HCT116 (cell line): Measurements from ENCODE around the gene SI. TPM values are rescaled to one million over a fixed set of nuclear protein-coding genes. Genes with fewer than 3 reads are reported as not detected.

Experiments
- ATAC-seq: fragments of 200-7000 bp; cut with Tn5 transposase; 2 replicates; pipeline ENCODE4 v1.9.1; 2020; ENCODE audit warnings: mild to moderate bottlenecking, moderate library complexity
- BruUV-seq: library from RNA; stranded (reverse); fragments of 400-500 nt; replicated peaks from 2 replicates; lab custom pipeline; 2021; lab: Mats Ljungman, UMichigan
- CTCF ChIA-PET: fragments of 300-600 bp; sonication (Branson Sonifier 250); formaldehyde crosslinking; loops from one replicate; lab custom pipeline; 2021; ENCODE audit warnings: antibody characterized with exemption; lab: Charles Lee
- POLR2A ChIA-PET: fragments of 300-600, 350-600 bp; sonication (Branson Sonifier 250); formaldehyde crosslinking; loops from one replicate; lab custom pipeline; 2021; ENCODE audit warnings: antibody characterized with exemption; lab: Charles Lee
- RAD21 ChIA-PET, 2 experiments: fragments of 300-600 bp; sonication (Branson Sonifier 250); formaldehyde crosslinking; loops; one replicate each; lab custom pipeline; 2023; ENCODE audit warnings: low total read pairs in 2 of 2; ENCODE audit not compliant: uncharacterized antibody in 2 of 2, unreplicated experiment in 2 of 2, low non-redundant PET in 1 of 2; lab: Charles Lee
- DNase-seq: peaks from one replicate; pipeline ENCODE4 v3.0.0-alpha.2; 2010; ENCODE audit warnings: low read depth, low spot score
- H2AFZ ChIP-seq: fragments of 200-600 bp; shearing (Covaris generic), sonication (generic); 2 replicates; pipeline ENCODE4 v1.6.1; 2017; ENCODE audit warnings: low read depth, mixed run types, mixed read lengths, antibody characterized with exemption, low read length; ENCODE audit not compliant: poor library complexity, severe bottlenecking
- H3K27ac ChIP-seq: 2 replicates; pipeline ENCODE4 v1.5.1; 2012; ENCODE audit warnings: low read depth, low read length
- H3K27me3 ChIP-seq: fragments of 200-600 bp; sonication (generic); 2 replicates; pipeline ENCODE4 v1.6.1; 2016; ENCODE audit warnings: mixed run types, low read length, mixed read lengths; ENCODE audit not compliant: insufficient read depth
- H3K36me3 ChIP-seq, 2 experiments: fragments of 200-500 bp in 1 of 2; fragments of 200-600 bp in 1 of 2; sonication (Bioruptor generic) in 1 of 2; sonication (generic) in 1 of 2; 2 replicates each; pipeline versions ENCODE4 v1.5.1 to v1.6.1; 2014 to 2016; ENCODE audit warnings: low read length in 2 of 2, inconsistent platforms in 1 of 2, mixed read lengths in 1 of 2, mixed run types in 1 of 2; ENCODE audit not compliant: insufficient read depth in 2 of 2, control insufficient read depth in 1 of 2
- H3K4me1 ChIP-seq, 2 experiments: fragments of 200-600 bp in 1 of 2; sonication (generic) in 1 of 2; 2 replicates each; pipeline versions ENCODE4 v1.5.1 to v1.6.1; 2012 to 2017; ENCODE audit warnings: low read length in 2 of 2, inconsistent platforms in 1 of 2, mild to moderate bottlenecking in 1 of 2, mixed read lengths in 1 of 2, mixed run types in 1 of 2, moderate library complexity in 1 of 2; ENCODE audit not compliant: insufficient read depth in 2 of 2, control insufficient read depth in 1 of 2
- H3K4me2 ChIP-seq: fragments of 200-600 bp; sonication (generic); 2 replicates; pipeline ENCODE4 v1.6.1; 2017; ENCODE audit warnings: mixed run types, low read length, mixed read lengths
- H3K4me3 ChIP-seq, 2 experiments: fragments of 200-600 bp in 1 of 2; sonication (generic) in 1 of 2; replicated peaks in 1 of 2; 2 replicates each; pipeline ENCODE4 v1.5.1; 2011 to 2016; ENCODE audit warnings: low read length in 2 of 2, control low read depth in 1 of 2, low read depth in 1 of 2, mild to moderate bottlenecking in 1 of 2, mixed read lengths in 1 of 2, mixed run types in 1 of 2
- H3K79me2 ChIP-seq: fragments of 200-600 bp; sonication (generic); 2 replicates; pipeline ENCODE4 v1.6.1; 2017; ENCODE audit warnings: mild to moderate bottlenecking, mixed run types, low read length, moderate library complexity, mixed read lengths; ENCODE audit not compliant: insufficient read depth
- H3K9ac ChIP-seq: fragments of 200-600 bp; sonication (generic); 2 replicates; pipeline ENCODE4 v1.6.1; 2016; ENCODE audit warnings: low read length, mixed read lengths
- H3K9me2 ChIP-seq: fragments of 200-600 bp; sonication (generic), shearing (Covaris generic); 2 replicates; pipeline ENCODE4 v1.6.1; 2017; ENCODE audit warnings: mixed run types, mild to moderate bottlenecking, moderate library complexity; ENCODE audit not compliant: insufficient read depth
- H3K9me3 ChIP-seq, 2 experiments: fragments of 200-500 bp in 1 of 2; fragments of 200-600 bp in 1 of 2; sonication (Bioruptor generic) in 1 of 2; sonication (generic) in 1 of 2; 2 replicates each; pipeline ENCODE4 v1.6.1; 2014 to 2017; ENCODE audit warnings: low read length in 2 of 2, mixed read lengths in 2 of 2, inconsistent platforms in 1 of 2, low read depth in 1 of 2, mild to moderate bottlenecking in 1 of 2, mixed run types in 1 of 2, moderate library complexity in 1 of 2; ENCODE audit not compliant: control insufficient read depth in 1 of 2, insufficient read depth in 1 of 2
- H4K20me1 ChIP-seq: fragments of 200-600 bp; sonication (generic), shearing (Covaris generic); 2 replicates; pipeline ENCODE4 v1.6.1; 2017; ENCODE audit warnings: mixed run types, mild to moderate bottlenecking, moderate library complexity; ENCODE audit not compliant: insufficient read depth
- ATF3 ChIP-seq: IDR thresholded peaks from 2 replicates; pipeline ENCODE4 v1.6.1; 2012
- CBX3 ChIP-seq: IDR thresholded peaks from 2 replicates; pipeline ENCODE4 v1.6.1; 2012; ENCODE audit warnings: low read depth
- CEBPB ChIP-seq: IDR thresholded peaks from 2 replicates; pipeline ENCODE4 v1.6.1; 2012; ENCODE audit warnings: low read depth
- CTCF ChIP-seq, 3 experiments: fragments of 200-600 bp in 1 of 3; sonication (generic) in 1 of 3; IDR thresholded peaks in 2 of 3; conservative IDR thresholded peaks in 1 of 3; 2 replicates each; pipeline ENCODE4 v1.5.1; 2012 to 2017; ENCODE audit warnings: low read depth in 2 of 3, low read length in 2 of 3, antibody characterized with exemption in 1 of 3, borderline replicate concordance in 1 of 3, control low read depth in 1 of 3, mild to moderate bottlenecking in 1 of 3, mixed read lengths in 1 of 3, mixed run types in 1 of 3, moderate library complexity in 1 of 3; ENCODE audit not compliant: insufficient read depth in 1 of 3
- EGR1 ChIP-seq: IDR thresholded peaks from 2 replicates; pipeline ENCODE4 v1.6.1; 2012; ENCODE audit warnings: low read depth
- ELF1 ChIP-seq: IDR thresholded peaks from 2 replicates; pipeline ENCODE4 v1.6.1; 2012; ENCODE audit warnings: low read depth, borderline replicate concordance
- EZH2phosphoT487 ChIP-seq: fragments of 200-600 bp; IDR thresholded peaks from 2 replicates; pipeline ENCODE4 v1.6.1; 2018; ENCODE audit warnings: antibody characterized with exemption, borderline replicate concordance
- FOSL1 ChIP-seq: IDR thresholded peaks from 2 replicates; pipeline ENCODE4 v1.6.1; 2012; ENCODE audit warnings: low read depth
- JUND ChIP-seq: IDR thresholded peaks from 2 replicates; pipeline ENCODE4 v1.6.1; 2012
- POLR2AphosphoS5 ChIP-seq: IDR thresholded peaks from 2 replicates; pipeline ENCODE4 v1.6.1; 2011; ENCODE audit warnings: mild to moderate bottlenecking, low read depth, low read length, moderate library complexity
- RAD21 ChIP-seq: IDR thresholded peaks from 2 replicates; pipeline ENCODE4 v1.6.1; 2012; ENCODE audit warnings: low read depth, mild to moderate bottlenecking
- SP1 ChIP-seq: IDR thresholded peaks from 2 replicates; pipeline ENCODE4 v1.6.1; 2012; ENCODE audit warnings: low read depth
- SRF ChIP-seq: IDR thresholded peaks from 2 replicates; pipeline ENCODE4 v1.6.1; 2012; ENCODE audit warnings: low read depth
- TCF7L2 ChIP-seq: IDR thresholded peaks from 2 replicates; pipeline ENCODE4 v1.7.0; 2011; ENCODE audit warnings: borderline replicate concordance, inconsistent platforms; ENCODE audit not compliant: insufficient read depth, insufficient read length; ENCODE audit errors: extremely low read depth
- YY1 ChIP-seq: IDR thresholded peaks from 2 replicates; pipeline ENCODE4 v1.6.1; 2011; ENCODE audit warnings: low read length, low read depth, moderate library complexity, mild to moderate bottlenecking; ENCODE audit not compliant: insufficient replicate concordance; ENCODE audit errors: extremely low read depth
- ZBTB33 ChIP-seq: IDR thresholded peaks from 2 replicates; pipeline ENCODE4 v1.6.1; 2011; ENCODE audit warnings: mild to moderate bottlenecking, low read length, moderate library complexity; ENCODE audit not compliant: insufficient replicate concordance; ENCODE audit errors: extremely low read depth
- ZNF274 ChIP-seq: fragments of 200-500 bp; sonication (Bioruptor generic); IDR thresholded peaks from 2 replicates; pipeline ENCODE4 v1.6.1; 2014; ENCODE audit warnings: mild to moderate bottlenecking, low read depth, low read length, inconsistent platforms
- intact Hi-C: fragments of 100-400 bp; cut with micrococcal nuclease; formaldehyde crosslinking; loops from 2 replicates; pipeline ENCODE4 v1.10.0; 2022
- total RNA-seq: library from RNA; stranded (reverse); gene quantifications from one replicate; pipeline ENCODE4 v1.2.1, GENCODE V29; 2021; ENCODE audit not compliant: unreplicated experiment

SI gene
- total RNA-seq, 1 experiment from 2014 or later: not detected

GRCh38 chr3:164962610-164963009 lies 115.7 kb downstream of the SI start:
- DNase-seq (no peak), ATAC-seq (no peak)
- TF ChIP-seq EZH2phosphoT487: no peak
- no peak for TF ChIP-seq ATF3
- no peak for TF ChIP-seq RAD21
- TF ChIP-seq JUND: no peak
- TF ChIP-seq CEBPB: no peak
- ChIA-PET RAD21 (no interaction called here), CTCF (no interaction called here), POLR2A (no interaction called here)
- Histone ChIP-seq H3K9ac (no peak overlapping the region), H4K20me1 (no peaks in the 10 kb centered on the region), H3K9me3 (no peaks in the 10 kb centered on the region), H3K27me3 (no peaks in the 10 kb centered on the region), H3K36me3 (no peaks in the 10 kb centered on the region), H3K4me1 (no peaks in the 10 kb centered on the region), H3K4me3 (no peak overlapping the region), H3K27ac (no peak overlapping the region), H3K9me2 (no peaks in the 10 kb centered on the region), H3K4me2 (no peak overlapping the region), H2AFZ (no peak overlapping the region), H3K79me2 (no peaks in the 10 kb centered on the region)
- no TSS peak for BruUV-seq
- intact Hi-C loops: no loop called here

- Histone ChIP-seq H3K27me3 (no peaks in the 10 kb centered on the region), H3K79me2 (no peaks in the 10 kb centered on the region), H3K4me3 (no peak overlapping the region), H3K36me3 (no peaks in the 10 kb centered on the region), H3K9me2 (no peaks in the 10 kb centered on the region), H3K9me3 (no peaks in the 10 kb centered on the region), H2AFZ (no peak overlapping the region), H4K20me1 (no peaks in the 10 kb centered on the region), H3K27ac (no peak overlapping the region), H3K4me1 (no peaks in the 10 kb centered on the region), H3K9ac (no peak overlapping the region), H3K4me2 (no peak overlapping the region)
- ChIA-PET RAD21 (no interaction called here), POLR2A (no interaction called here), CTCF (no interaction called here)
- DNase-seq (no peak), ATAC-seq (no peak)
- intact Hi-C loops: no loop called here
- no TSS peak for BruUV-seq
- no peak for TF ChIP-seq CTCF (IDR thresholded peaks at IDR 0.05 in 2 of 3, conservative IDR thresholded peaks at IDR 0.05 in 1 of 3; ENCODE audit: borderline replicate concordance in 1 of 3, insufficient read depth in 1 of 3, low read depth in 2 of 3, low read length in 2 of 3)
- no peak for TF ChIP-seq CBX3
- TF ChIP-seq SP1: no peak
- no peak for TF ChIP-seq JUND
- no peak for TF ChIP-seq FOSL1
- TF ChIP-seq RAD21: no peak
- no peak for TF ChIP-seq ELF1
- TF ChIP-seq ZNF274: no peak
- no peak for TF ChIP-seq CEBPB
- no peak for TF ChIP-seq SRF
- TF ChIP-seq ZBTB33: no peak
- TF ChIP-seq EZH2phosphoT487: no peak
- no peak for TF ChIP-seq TCF7L2
- no peak for TF ChIP-seq ATF3
- no peak for TF ChIP-seq YY1
- no peak for TF ChIP-seq EGR1
- TF ChIP-seq POLR2AphosphoS5: no peak
These were observed 125.3 kb downstream of the SI start for GRCh38 chr3:164952966-164953365.
